GM19468 (cell line): ENCODE results near the gene CRYBG2.
"Not testable (repeated sequence)": the region's sequence is repeated elsewhere in the genome, so short reads cannot be mapped to it uniquely, and the experiment has no call there.

Source experiments
- ATAC-seq: cut with Tn5 transposase; IDR thresholded peaks from one replicate; pipeline ENCODE4 v1.9.1; 2021; ENCODE audit warnings: mild to moderate bottlenecking, moderate library complexity, moderate number of reproducible peaks; ENCODE audit not compliant: unreplicated experiment; ENCODE audit errors: extremely low read depth

CRYBG2 gene, protein sequence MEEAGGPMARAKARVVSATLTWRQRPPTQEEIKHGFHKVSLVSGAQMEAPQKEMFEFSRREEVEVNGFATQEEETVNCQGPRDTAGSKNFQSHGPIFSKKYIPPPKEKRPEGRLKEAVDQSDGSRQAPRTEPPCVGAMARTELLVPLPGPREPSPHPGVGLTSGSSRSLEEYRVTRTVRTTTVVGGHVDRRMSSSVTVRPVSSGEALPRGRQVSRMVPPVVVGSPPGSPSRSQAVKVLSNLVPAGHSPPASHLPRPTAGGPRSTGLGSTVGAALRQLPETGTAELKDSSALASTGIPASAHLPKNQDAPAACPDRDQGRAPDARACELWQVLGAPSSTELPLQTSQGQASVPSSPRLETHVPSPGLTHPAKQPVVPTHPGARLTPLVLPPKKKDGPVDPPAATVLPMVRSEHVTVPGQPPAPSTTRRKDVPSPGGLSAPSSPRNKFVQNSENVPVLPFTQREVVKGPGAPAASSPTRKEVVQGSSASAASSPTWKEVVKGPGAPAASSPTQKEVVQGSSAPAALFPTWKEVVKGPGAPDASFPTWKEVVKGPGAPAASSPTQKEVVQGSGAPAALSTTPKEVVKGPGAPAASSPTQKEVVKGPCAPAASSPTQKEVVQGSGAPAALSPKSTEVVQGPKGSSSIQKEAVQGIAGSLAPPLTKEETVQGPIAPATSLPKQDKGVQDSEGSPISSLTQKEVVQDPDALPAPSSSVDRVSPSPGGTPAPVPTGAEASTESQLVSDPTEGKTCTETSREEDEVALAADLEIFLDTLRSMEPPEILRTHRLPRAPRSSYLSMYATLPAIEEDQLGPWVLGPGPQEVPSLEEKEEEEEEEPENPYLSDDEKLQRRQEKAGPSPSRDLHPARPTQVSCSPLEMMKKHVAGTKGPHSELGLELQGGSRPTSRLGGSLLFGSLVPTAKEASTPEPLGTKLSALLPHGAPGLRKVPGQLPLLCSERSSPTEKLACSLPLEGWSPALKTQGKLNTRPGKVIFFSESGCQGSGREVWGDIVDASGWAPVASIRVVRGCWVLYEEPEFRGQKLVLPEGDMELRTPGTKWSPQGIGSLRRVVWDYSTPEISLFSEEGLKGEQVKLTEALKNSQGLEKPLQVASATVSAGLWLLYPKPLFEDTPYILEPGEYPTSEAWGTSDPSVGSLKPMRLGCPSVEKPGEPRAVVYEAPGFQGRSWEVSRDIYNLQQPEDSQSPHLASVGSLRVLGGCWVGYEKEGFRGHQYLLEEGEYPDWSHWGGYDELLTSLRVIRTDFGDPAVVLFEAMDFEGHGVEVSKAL (N-terminal part only)

DNA sequence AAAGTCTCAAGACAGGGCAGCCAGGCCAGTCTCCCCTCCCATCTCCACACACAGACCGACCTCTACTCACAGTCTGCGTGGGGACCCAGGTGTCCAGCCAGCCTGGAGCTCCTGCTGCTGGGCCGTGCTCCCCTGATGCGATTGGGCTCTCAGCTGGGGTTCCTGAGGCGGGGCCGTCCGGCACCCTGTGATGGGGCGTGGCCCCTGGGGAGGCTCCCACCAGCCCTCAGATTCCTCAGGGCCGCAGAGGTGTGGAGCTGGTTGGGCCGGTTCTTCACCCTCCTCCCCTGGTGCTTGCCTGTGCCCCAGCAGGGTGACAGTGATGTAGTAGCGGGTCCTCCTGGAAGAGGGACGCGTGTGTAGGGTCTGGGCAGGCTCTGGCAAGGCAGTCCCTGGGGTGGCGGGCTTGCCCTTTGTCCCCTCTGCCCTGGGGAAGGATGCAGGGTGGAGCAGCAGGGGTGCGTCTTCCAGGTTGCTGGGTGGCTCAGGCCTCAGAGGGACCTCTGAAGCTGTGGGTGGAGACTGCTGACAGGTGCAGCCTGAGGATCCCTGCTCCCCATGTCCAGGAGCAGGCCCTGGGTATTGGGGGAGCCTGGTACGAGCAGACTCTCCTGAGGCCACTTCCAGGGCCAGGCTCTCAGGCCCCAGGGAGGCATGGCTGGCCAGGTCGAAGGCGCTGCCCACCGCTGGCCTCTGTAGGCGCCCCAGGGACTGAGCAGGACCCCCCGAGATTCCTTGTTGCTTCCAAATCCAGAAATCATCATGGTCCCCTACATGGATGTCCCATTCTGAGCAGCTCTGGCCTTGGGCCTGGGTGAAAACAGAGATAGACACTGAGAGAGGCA, at the start of gene CRYBG2:
Gene CRYBG2, minus strand, starts transcription at position 155 of the 845 bp plus-strand sequence. CDS start 7,473 bp downstream, outside the sequence.
- ATAC-seq: no peak

- no peak for ATAC-seq
These were observed 49.7 kb upstream of the CRYBG2 start for GRCh38 chr1:26403656-26404055.

DNA sequence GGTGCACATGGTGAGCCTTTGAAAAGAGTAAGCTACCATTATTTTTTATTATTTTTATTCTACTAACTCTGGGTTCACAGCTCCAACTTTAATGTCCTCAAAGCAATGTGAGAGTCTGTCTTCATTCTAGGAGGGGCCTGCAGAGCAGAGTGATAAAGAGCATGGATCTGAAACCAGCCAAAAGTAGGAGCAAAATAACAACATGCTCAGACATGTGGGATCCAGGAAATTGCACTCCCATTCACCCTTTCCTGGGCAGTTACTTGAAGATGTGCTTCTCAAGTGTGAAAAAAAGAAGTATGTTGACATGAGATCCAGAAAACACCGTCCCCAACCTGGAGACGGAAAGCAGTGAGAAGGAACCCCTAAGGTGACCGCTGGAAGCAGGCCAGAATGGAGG, 48.0 kb upstream of the CRYBG2 start:
- no peak for ATAC-seq

DNA sequence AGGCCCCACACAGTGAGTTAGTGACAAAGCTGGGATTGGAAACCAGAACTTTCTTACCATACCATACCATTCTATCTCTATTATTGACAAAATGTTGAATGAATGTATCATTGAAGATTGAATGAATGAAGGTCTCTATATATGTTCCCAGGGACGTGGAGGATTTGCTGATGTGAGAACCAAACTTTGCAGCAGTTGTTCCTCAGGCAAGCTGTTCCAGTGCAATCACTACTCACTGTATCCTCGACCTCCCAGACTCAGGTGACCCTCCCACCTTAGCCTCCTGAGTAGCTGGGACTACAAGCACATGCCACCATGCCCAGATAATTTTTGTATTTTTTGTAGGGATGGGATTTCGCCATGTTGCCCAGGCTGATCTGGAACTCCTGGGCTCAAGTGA, 45.1 kb upstream of the CRYBG2 start:
- no peak for ATAC-seq

DNA sequence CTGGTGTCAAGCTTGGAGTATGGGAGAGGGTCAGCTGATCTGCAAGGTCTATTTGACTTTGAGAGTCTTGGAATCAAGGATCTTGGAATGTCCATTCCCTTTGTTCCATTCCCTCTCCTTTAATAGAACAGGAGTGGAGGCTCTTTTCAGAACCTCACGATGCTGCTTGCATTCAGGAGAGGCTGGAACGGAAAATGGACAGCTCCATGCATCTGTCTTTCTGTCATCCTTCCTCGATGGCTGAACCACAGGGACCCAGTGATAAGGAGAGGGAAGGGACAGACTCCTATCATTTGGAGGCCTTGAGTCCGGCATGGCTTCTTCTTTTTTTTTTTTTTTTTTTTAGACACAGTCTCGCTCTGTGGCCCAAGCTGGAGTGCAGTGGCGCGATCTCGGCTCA, 41.8 kb upstream of the CRYBG2 start:
- no peak for ATAC-seq

DNA sequence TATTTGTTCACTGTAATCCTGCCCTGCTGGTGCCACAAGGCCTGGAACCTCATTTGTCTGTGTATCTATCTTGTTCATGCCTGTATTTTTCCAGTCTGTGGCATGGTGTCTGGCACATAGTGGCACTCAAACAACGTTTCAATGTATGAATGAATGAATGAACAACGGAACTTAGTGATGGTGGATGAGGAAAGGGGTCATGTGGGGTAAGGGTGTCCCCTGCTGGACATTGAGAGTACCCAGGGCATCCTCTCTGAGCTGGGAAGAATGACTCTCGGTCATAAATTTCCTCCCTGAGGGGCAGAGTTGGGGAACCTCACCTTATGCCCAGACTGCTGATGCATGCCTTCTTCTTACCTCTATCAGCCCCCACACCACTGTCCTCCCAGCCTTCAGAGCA, 37.5 kb upstream of the CRYBG2 start:
- no peak for ATAC-seq

- no peak for ATAC-seq
These were observed 35.8 kb upstream of the CRYBG2 start for GRCh38 chr1:26389604-26390247.

DNA sequence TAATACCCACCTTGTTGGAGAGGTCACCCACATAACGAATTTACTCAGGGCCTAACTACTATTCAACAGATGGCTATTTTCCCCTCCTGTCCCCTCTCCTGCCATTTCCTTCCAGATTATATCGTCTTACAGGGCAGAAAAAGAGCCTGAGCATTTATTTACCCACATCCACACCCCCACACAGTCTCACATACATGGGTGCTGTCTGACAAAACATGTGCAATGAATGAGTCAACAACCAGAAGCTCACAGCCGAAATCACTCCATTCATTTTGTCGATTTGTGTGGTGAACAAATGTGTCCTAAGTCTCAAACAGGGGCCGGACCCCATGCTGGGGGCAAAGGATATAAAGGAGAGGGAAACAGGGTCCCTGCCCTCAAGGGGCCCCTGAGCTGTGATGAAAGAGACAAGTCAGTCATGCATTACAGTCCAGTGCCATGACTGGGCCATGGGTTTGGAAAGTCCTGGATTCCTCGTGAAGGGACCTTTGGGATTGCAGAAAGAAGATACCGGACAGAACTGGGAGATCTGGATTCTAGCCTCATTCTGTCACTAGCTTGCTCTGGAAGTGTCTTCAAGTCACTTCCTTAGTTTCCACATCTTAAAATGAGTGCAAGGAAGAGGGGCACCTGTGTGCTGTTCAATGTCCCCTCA, 35.0 kb upstream of the CRYBG2 start:
- ATAC-seq: no peak

- ATAC-seq: no peak
These were observed 33.5 kb upstream of the CRYBG2 start for GRCh38 chr1:26387447-26387846.

- not testable (repeated sequence) for ATAC-seq
These were observed 31.1 kb upstream of the CRYBG2 start for GRCh38 chr1:26385063-26385462.

GRCh38 chr1:26384076-26384475, 30.1 kb upstream of the CRYBG2 start:
- ATAC-seq: no peak

GRCh38 chr1:26378879-26379251, 24.9 kb upstream of the CRYBG2 start:
- ATAC-seq: no peak

DNA sequence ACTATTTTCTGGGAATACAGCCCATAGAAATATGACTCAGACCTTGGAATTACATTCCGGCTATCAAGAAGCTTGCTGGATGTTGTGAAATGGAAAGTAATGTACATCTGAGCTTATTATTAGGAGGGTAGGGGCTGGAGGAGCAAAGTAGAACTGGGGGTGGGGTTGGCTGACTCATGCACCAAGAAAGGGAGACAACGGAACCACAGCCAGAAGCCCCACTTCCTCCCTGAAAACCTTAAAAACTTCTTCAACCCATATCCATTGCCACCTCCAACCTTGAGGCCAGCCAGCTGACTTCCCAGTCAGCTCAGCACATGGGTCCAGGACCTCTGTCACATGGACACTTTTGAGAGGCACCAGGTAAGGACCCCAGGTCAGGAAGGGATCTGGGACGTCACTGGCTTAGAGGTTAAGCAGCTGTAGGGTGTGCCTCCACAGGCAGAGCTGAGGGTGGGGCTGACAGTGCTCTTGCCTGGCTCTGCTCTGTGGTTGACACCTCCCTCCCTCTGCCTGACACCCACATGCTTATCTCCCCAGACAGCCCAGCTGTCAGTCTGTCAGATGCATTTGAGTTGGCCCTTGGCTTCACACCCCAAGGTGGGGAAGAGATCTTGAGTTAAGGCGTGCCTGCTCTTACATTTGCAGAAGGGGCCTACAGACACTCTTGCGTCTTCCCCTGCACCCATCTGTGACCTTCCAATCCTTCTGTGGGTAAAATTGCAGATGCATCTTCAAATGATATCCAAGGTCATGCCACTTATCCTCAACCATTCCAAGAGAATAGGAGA, 24.4 kb upstream of the CRYBG2 start:
- ATAC-seq: no peak

DNA sequence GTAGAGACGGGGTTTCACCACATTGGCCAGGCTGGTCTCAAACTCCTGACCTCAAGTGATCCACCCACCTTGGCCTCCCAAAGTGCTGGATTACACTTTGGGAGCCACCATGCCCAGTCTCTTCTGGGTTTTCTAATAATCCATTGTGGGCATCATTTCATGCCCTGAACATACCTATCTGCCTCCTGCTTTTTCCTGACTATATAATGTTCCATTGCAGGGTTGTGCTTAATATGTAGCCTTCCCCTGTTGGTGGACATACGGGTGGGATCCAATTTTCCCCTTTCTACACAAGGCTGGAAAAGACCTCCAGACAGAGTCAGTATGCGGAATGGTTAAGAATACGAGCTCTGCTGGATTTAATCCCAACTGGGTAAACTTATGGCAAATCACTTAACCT, 22.1 kb upstream of the CRYBG2 start:
- no peak for ATAC-seq

- ATAC-seq: no peak
These were observed 21.2 kb upstream of the CRYBG2 start for GRCh38 chr1:26375081-26375480.

- ATAC-seq: not testable (repeated sequence)
These were observed 20.4 kb upstream of the CRYBG2 start for GRCh38 chr1:26374361-26374760.

GRCh38 chr1:26373789-26374188, 19.9 kb upstream of the CRYBG2 start:
- ATAC-seq: no peak

- ATAC-seq: no peak
These were observed 19.4 kb upstream of the CRYBG2 start for GRCh38 chr1:26373281-26373680.
